ENCODE measurements around the gene MRPL52.
"Not testable (repeated sequence)": the region's sequence is repeated elsewhere in the genome, so short reads cannot be mapped to it uniquely, and the experiment has no call there.

MRPL52 gene

GRCh38 chr14:22848351-22849164 is 18.9 kb downstream of the MRPL52 start:
- in situ Hi-C loops (cut with HindIII; ENCODE audit: low pct_ligation_motif_present, low pct_unique_long_range_greater_than_20kb, low sequenced_read_pairs) = no loop called here

GRCh38 chr14:22849212-22849819 is 19.6 kb downstream of the MRPL52 start:
- in situ Hi-C loops (cut with HindIII; ENCODE audit: low pct_ligation_motif_present, low pct_unique_long_range_greater_than_20kb, low sequenced_read_pairs) = no loop called here

More at GRCh38 chr14:22848351-22849164, 18.9 kb downstream of the MRPL52 start:
- DNase-seq = no peak

DNA sequence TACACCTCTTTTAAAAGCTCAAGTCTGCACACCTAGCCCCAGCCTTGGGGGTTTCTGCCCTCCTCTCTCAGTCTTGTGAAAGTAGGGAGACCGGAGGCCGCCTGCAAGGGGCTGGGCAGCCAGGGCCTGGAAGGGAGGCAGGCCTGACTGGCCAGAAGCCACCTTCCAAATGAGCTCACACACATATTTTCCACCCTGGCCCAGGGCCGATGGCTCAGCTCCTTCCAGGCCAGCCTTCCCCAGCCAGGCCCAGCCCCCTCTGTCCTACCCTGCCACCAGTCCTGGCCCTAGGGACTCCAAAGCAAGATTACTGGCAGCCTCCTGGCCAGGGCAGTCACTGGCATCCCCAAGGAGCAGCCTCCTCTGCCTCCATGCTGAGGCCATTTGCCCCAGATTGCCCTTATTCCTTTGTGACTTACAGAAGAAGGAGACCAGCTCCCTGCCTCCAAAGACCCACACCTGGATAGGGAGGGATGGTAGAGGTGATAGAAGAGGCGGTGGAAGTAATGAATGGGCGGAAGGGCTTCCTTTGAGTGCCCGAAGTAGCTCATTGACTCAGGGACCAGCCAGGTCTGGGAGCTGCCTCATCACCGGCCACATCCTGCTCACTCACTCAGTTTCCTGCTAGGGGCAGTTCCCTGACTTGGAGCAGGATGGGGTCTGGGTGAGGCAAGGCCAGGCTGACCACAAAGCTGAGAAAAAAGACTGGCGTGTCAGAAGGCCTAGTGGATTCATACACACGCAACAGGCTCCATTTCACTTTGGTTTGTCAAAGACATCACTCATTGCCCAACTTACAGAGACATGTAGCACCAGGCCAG is 21.5 kb downstream of the MRPL52 start:
- peak; percentile 40 for DNase-seq
- in situ Hi-C loops (cut with HindIII; ENCODE audit: low pct_ligation_motif_present, low pct_unique_long_range_greater_than_20kb, low sequenced_read_pairs) = no loop called here

More at GRCh38 chr14:22849212-22849819, 19.6 kb downstream of the MRPL52 start:
- no peak for DNase-seq

DNA sequence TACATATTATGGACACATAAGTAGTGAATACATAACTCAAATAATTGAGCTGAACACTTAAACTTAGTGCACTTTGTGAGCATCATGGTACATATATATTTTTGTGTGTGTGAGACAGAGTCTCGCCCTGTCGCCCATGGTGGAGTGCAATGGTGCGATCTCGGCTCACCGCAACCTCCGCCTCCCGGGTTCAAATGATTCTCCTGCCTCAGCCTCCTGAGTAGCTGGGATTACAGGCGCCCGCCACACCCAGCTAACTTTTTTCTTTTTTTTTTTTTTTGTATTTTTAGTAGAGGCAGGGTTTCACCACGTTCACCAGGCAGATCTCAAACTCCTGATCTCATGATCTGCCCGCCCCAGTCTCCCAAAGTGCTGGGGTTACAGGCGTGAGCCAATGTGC is 22.5 kb downstream of the MRPL52 start:
- in situ Hi-C loops (cut with HindIII; ENCODE audit: low pct_ligation_motif_present, low pct_unique_long_range_greater_than_20kb, low sequenced_read_pairs); DNase-seq: not testable (repeated sequence)

DNA sequence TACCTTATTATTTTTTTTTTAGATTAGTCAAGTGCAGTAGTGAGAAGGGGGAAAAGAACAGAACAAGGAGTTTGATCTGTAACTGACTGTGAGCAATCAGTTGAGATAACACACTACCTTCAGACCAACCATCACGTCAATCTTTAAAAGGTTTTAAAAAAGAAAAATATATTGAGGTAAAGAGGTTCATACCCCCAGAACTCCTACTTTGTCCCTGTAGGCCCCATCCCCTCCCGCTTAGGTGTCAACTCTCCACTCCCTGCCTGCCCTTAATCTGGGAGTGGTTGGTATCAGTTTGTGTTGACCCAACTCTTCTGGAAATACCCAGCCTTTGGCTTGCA is 22.9 kb downstream of the MRPL52 start:
- in situ Hi-C loops (cut with HindIII; ENCODE audit: low pct_ligation_motif_present, low pct_unique_long_range_greater_than_20kb, low sequenced_read_pairs) = no loop called here

DNA sequence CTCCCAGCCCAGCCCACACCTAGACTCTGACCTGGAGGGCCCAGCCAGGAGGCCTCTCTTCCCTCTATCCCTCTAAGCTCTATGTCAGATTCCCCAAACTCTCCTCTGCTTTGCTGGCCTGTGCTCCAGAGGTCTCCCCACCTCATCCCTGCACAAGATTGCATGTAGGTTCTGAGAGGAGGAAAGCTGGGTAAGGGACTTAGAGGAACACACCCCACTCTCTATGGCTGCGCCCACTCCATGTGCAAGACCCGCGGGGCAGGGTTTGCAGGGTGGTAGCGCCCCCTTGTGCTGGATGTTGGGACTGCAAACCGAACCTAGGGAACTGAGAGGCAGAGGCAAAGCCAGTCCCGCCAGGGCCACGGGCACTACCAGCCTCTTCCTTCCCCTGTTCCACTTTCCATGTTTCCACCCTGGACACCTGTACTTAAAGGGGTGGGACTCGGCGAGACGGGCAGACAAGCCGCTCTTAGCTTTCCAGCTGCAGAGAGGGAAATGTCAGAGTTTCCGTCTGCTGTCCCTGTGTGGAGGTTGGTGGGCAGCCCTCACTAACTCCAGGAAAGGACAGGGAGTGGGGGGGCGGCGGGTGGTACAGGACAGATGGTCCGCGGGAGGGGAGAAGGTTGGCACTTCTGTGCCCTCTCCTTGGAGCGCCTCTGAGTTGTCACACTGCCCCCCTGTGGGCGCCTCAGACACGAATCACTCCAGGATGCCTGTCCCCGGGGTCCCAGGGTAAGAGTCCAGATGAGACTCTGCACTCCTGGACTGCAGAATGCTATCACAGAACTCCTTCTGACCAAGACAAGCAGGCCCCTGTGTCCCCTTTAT is 23.5 kb downstream of the MRPL52 start:
- peak; percentile 77 for DNase-seq
- in situ Hi-C loops (cut with HindIII; ENCODE audit: low pct_ligation_motif_present, low pct_unique_long_range_greater_than_20kb, low sequenced_read_pairs) = no loop called here

More for the DNA sequence above, 22.9 kb downstream of the MRPL52 start:
- no peak for DNase-seq

- in situ Hi-C loops (cut with HindIII; ENCODE audit: low pct_ligation_motif_present, low pct_unique_long_range_greater_than_20kb, low sequenced_read_pairs); DNase-seq: not testable (repeated sequence)
Observed at GRCh38 chr14:22854296-22854695, 24.6 kb downstream of the MRPL52 start.

DNA sequence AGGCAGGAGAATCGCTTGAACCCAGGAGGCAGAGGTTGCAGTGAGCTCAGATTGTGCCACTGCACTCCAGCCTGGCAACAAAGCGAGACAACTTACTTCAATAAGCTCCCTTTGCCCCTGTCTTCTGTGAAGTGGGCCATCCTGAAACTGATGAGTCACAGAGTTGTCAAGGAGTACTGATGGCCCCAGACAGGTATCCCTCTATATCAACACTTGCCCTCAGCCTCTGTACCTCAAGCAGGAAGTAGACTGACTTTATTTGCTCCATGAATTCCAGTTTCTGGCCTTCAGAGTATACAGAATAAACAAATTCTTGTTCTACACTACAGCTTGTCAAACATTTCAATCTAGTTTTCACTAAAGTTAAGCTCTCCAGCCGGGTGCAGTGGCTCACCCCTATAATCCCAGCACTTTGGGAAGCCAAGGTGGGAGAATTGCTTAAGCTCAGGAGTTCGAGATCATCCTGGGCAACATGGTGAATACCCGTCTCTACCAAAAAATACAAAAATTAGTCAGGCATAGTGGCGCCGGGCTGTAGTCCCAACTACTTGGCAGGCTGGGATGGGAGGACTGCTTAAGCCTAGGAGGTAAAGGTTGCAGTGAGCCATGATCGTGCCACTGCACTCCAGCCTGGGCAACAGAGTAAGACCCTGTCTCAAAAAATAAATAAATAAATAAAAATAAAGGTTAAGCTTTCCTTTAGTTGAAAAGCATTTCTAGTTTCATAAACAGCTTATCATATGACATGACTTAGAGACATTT is 25.5 kb downstream of the MRPL52 start:
- in situ Hi-C loops (cut with HindIII; ENCODE audit: low pct_ligation_motif_present, low pct_unique_long_range_greater_than_20kb, low sequenced_read_pairs) = no loop called here
- no peak for DNase-seq

DNA sequence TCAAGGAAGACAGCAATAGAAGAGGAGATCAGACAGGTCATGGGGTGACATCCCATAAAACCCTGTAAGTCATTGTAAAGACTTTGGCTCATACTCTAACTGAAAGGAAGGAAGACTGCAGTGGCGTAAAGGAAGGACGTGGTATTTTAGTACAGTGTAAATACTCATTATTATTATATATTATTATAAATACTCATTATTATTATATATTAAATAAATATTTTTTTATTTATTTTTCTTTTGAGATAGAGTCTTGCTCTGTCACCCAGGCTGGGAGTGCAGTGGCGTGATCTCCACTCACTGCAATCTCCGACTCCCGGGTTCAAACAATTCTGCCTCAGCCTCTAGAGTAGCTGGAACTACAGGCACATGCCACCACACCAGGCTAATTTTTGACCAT is 26.7 kb downstream of the MRPL52 start:
- in situ Hi-C loops (cut with HindIII; ENCODE audit: low pct_ligation_motif_present, low pct_unique_long_range_greater_than_20kb, low sequenced_read_pairs) = no loop called here
- no peak for DNase-seq

- in situ Hi-C loops (cut with HindIII; ENCODE audit: low pct_ligation_motif_present, low pct_unique_long_range_greater_than_20kb, low sequenced_read_pairs); DNase-seq: not testable (repeated sequence)
Observed at GRCh38 chr14:22860377-22860776, 30.7 kb downstream of the MRPL52 start.

DNA sequence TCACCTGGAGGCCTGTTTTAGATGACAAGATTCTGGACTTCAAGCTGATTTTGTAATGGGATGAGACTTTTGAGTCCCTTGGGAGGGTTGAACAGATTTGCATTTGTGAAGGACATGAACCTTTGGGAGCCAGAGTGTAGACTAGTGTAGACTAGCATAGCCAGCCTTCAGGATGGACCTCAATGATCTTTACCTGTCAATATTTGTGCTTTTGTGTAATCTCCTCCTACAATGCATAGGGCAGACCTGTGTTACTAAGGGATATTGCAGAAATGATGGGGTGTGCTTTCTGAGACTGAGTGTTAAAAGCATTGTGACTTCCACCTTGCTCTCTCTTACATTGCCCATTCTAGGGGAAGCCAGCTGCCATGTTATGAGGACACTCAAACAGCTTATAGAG is 32.0 kb downstream of the MRPL52 start:
- DNase-seq = no peak
- in situ Hi-C loops (cut with HindIII; ENCODE audit: low pct_ligation_motif_present, low pct_unique_long_range_greater_than_20kb, low sequenced_read_pairs) = no loop called here

DNA sequence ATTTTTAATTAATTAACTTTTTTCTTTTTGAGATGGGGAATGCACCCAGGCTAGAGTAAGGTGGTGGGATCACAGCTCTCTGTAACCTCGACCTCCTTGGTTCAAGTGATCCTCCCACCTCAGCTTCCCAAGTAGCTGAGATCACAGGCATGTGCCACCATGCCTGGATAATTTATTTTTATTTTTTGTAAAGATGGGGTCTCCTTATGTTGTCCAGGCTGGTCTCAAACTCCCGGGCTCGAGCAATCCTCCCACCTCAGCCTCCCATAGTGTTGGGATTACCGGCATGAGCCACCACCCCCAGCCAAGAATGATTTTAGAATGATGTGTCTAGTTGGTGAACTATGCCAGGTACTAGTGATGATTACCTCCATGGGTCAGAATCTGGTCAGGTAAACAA is 35.3 kb downstream of the MRPL52 start:
- no peak for DNase-seq
- in situ Hi-C loops (cut with HindIII; ENCODE audit: low pct_ligation_motif_present, low pct_unique_long_range_greater_than_20kb, low sequenced_read_pairs) = no loop called here

- DNase-seq = no peak
- in situ Hi-C loops (cut with HindIII; ENCODE audit: low pct_ligation_motif_present, low pct_unique_long_range_greater_than_20kb, low sequenced_read_pairs) = no loop called here
Observed at GRCh38 chr14:22865424-22866405, 36.0 kb downstream of the MRPL52 start.

DNA sequence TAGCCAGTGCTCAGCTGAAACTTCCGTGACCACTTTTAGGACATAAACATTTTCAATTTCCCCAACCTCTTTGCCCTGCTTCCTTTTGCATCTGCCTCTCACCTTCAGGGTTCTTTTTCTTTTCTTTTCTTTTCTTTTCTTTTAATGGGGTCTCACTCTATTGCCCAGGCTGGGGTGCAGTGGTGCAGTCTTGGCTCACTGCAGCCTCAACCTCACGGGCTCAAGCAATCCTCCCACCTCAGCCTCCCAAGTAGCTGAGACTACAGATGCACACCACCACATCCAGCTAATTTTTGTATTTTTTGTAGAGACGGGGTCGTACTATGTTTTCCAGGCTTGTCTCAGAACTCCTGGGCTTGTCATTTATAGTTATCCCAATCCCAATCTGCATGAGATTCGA is 37.2 kb downstream of the MRPL52 start:
- DNase-seq = no peak
- in situ Hi-C loops (cut with HindIII; ENCODE audit: low pct_ligation_motif_present, low pct_unique_long_range_greater_than_20kb, low sequenced_read_pairs) = no loop called here

DNA sequence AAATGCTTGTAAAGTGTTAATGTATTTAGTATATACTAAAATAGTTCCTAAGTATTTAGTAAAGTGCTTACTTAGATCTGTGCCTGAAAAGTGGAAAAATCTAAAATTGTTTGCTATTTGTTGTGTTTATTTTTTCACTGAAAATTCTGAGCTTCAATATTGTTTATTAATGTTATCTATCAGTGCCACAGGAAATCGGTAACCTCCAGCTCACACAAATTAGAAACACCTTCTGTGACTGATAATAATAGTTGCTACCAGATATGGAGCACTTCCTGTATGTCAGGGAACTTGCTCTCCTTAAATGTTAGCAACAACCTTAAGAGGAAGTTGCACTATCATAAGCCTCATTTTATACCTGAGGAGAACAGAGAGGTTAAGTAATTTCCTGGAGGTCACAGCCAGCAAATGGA is 41.1 kb downstream of the MRPL52 start:
- in situ Hi-C loops (cut with HindIII; ENCODE audit: low pct_ligation_motif_present, low pct_unique_long_range_greater_than_20kb, low sequenced_read_pairs) = no loop called here
- DNase-seq = no peak

DNA sequence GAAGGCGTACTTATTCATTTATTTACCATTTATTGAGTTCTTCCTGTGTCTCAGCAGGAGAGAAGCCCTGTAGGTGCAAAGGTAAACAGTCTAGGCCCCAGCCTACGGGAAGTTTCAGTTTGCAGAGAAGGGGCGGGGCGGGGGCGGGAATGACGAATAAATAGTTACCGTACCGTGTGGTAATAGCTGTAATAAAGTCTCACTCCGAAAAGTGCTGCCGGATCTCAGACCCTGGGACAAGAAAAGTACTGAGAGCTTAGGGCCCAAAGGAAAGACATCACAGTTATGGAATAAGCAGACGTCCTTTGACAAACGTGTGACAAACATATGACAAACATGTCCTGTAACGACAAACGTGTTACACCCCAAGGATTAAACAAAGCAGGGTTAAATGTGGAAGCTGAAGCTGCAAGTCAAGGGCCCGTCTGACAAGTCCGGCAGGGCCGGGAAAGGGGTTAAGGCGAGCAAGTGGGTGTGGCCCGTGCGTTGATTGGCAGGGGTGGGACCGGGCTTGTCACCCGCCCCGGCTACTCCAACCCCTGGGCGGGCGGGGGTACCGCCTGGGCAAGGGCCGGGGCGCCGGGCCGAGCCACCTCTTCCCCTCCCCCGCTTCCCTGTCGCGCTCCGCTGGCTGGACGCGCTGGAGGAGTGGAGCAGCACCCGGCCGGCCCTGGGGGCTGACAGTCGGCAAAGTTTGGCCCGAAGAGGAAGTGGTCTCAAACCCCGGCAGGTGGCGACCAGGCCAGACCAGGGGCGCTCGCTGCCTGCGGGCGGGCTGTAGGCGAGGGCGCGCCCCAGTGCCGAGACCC is 41.7 kb downstream of the MRPL52 start, which contains the start of gene LRP10:
LRP10 (plus strand) TSS at position 517 of the 809 bp plus-strand sequence. CDS start 564 bp downstream, outside the sequence.
- peak; percentile 89 for DNase-seq
- in situ Hi-C loops (cut with HindIII; ENCODE audit: low pct_ligation_motif_present, low pct_unique_long_range_greater_than_20kb, low sequenced_read_pairs) = no loop called here

Measured in ACHN (cell line).